GM12875 (cell line): Measurements from ENCODE around the gene MYO18B.

Experiments used
- H3K4me3 ChIP-seq: one replicate; pipeline ENCODE4 v1.5.1; 2011; ENCODE audit warnings: low read depth, low read length, control low read depth
- CTCF ChIP-seq: IDR thresholded peaks from 2 replicates; pipeline ENCODE4 v1.5.1; 2011; ENCODE audit warnings: low read depth, mild to moderate bottlenecking, control low read depth, inconsistent platforms, low read length, moderate library complexity, borderline replicate concordance; ENCODE audit not compliant: insufficient read depth

The MYO18B gene

GRCh38 chr22:25696763-25697162 is 45.2 kb upstream of the MYO18B start:
- no peak for TF ChIP-seq CTCF
- H3K4me3 ChIP-seq, result no peak overlapping the region

- no peak overlapping the region for H3K4me3 ChIP-seq
- TF ChIP-seq CTCF, result no peak
Measured at GRCh38 chr22:25697181-25697664, 44.8 kb upstream of the MYO18B start.

- TF ChIP-seq CTCF, result no peak
- no peak overlapping the region for H3K4me3 ChIP-seq
Measured at GRCh38 chr22:25697978-25698377, 44.0 kb upstream of the MYO18B start.

GRCh38 chr22:25698461-25698860 is 43.5 kb upstream of the MYO18B start:
- no peak for TF ChIP-seq CTCF
- no peak overlapping the region for H3K4me3 ChIP-seq

GRCh38 chr22:25698978-25699377 is 43.0 kb upstream of the MYO18B start:
- no peak overlapping the region for H3K4me3 ChIP-seq
- no peak for TF ChIP-seq CTCF

GRCh38 chr22:25701056-25701780 is 40.8 kb upstream of the MYO18B start:
- TF ChIP-seq CTCF, result no peak
- H3K4me3 ChIP-seq, result no peak overlapping the region

GRCh38 chr22:25702040-25702439 is 39.9 kb upstream of the MYO18B start:
- no peak for TF ChIP-seq CTCF
- no peak overlapping the region for H3K4me3 ChIP-seq
